HG03139 (cell line): Measurements from ENCODE around the gene MYO1B.
"Not testable (repeated sequence)": the region's sequence is repeated elsewhere in the genome, so short reads cannot be mapped to it uniquely, and the experiment has no call there.

Source experiments
- ATAC-seq: cut with Tn5 transposase; IDR thresholded peaks from one replicate; pipeline ENCODE4 v1.9.1; 2021; ENCODE audit not compliant: unreplicated experiment

MYO1B gene

DNA sequence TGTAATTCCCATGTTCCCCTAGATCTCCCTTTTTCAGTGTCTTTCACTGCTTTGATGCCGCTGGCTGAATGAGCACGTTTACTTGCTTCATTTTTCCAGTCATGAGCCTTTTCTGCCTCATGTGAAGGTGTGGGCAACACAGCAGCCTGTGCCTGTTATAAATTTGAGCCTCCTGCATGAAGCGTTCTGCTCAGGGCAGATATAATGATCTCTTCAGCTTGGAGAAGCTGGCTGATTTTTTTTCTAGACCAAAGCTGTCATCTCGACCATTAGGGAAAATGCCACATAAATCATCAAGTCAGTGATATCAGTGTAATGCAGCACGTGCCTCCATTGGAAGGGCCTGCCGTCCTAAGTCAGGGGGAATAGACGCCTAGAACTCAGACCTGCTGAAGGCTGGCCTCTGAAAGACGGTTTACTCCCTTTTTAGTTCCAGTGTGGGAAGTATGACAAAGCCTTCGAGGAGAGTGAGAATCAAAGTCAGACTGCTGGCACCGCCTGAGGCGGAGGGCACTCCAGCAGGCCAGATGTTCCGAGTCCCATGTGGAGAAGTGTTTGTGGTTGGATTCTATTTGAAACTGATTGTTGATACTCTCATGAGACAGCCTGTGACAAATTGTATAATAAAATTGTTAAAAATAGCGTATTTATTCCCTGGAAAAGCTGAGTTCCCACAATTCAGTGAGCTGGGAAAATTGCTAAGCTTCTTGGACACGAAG, 196.5 kb downstream of the MYO1B start:
- ATAC-seq = no peak

DNA sequence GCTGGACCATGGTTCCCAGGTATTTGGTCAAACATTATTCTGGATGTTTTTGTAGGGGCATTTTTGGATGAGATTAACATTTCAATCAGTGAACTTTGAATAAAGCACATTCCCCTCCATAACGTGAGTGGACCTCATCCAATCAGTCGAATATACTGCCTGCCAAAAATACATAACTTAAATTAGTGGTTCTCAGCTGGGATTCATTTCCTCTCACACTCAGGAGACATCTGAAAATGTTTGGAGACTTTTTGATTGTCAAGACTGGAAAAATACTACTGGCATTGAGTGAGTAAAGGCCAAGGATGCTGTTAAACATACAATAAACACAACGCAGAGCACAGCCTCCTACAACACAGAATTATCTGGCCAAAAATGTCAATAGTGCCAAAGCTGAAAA, 198.2 kb downstream of the MYO1B start:
- no peak for ATAC-seq

DNA sequence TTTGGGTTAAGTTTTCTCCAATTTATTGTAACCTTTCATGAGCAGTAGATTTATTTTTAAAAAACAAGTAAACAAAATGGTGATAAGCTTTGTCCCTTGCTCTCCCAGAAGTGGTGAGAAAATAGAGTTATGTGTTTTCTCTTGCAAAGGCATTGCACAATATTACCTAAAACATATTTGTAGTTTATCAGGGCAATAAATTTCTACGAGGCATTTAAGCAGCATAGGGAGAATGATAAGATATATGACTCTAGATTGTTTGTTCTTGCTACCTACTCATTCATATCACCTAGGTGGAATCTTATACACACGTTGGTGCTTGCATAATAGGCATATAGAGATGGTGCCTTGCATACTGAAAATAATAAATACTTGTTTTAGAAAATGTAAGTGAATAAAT, 201.7 kb downstream of the MYO1B start:
- no peak for ATAC-seq

DNA sequence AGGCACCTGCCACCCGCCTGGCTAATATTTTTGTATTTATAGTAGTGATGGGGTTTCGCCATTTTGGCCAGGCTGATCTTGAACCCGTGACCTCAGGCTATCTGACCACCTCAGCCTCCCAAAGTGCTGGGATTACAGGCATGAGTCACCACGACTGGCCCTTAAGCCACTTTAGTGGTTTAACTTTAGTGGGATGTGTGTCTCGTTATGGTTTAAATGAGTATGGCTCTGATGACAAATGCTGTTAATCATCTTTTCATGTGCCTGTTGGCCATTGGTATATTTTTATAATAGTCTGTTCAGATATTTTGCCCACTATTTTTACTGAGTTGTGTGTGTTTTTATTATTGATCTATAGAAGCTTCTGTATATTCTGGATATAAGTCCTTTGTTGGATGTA, 205.9 kb downstream of the MYO1B start:
- no peak for ATAC-seq

DNA sequence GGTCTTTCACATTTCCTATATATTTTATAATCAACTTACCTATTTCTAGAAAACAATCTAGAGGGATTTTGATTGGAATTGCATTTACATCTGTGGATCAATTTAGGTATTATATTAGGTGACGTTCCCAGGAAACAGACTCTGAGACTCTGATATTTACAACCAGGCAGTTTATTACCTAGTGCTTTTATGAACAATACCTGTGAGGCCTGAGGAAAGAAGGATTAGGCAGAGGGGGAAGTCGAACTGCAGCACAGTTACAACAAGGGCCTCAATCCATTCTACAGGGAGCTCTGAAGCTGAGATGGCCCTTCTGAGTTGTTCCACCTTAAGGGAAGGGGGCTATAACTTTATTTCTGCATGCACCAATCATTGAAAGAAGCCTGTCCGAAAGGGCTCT, 206.9 kb downstream of the MYO1B start:
- no peak for ATAC-seq

DNA sequence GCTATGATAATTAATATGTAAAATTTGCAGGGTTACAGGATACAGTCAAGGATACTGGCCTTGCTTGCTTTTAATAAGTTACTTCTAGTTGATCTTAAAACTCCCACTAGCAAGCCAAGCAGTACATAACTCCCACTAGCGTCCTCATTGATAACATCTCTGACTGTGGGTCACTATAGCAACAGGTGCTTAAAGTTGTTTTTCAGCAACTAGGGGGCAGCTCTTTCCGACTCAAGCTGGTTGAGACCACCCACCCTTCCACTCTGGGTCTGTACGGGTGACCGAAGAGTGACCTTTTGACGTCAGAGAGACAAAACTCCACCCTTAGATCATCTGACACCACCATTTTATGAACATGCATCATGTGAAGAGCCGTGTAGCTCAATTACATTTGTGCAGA, 208.6 kb downstream of the MYO1B start:
- no peak for ATAC-seq

DNA sequence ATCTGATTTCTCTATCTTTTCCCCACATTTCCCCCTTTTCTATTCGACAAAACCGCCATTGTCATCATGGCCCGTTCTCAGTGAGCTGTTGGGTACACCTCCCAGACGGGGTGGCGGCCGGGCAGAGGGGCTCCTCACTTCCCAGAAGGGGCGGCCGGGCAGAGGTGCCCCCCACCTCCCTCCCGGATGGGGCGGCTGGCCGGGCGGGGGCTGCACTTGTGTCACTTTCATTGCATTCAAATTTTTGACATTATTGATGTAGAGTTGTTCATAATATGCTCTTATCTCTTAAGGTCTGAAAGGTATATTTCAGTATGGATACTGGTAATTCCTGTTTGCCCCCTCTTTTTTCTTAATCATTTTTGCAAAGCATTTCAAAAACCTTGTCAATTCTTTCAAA, 211.3 kb downstream of the MYO1B start:
- not testable (repeated sequence) for ATAC-seq

DNA sequence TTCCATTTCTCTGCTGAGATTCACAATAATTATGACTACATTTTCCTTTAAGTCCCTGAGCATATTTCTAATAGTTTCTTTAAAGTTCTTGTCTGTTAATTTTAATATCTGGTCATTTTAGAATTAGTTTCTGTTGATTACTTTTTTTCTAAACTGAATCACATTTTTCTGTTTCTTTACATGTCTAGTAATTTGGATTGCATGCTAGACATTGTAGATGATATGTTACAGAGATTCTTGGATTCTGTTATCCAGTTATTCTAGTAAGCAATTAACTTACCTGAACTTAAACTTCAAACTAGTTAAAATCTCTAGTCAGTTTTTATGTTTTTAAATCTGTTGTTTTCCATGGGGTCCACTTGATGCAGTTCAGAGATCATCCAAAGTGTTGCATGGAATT, 214.0 kb downstream of the MYO1B start:
- no peak for ATAC-seq

DNA sequence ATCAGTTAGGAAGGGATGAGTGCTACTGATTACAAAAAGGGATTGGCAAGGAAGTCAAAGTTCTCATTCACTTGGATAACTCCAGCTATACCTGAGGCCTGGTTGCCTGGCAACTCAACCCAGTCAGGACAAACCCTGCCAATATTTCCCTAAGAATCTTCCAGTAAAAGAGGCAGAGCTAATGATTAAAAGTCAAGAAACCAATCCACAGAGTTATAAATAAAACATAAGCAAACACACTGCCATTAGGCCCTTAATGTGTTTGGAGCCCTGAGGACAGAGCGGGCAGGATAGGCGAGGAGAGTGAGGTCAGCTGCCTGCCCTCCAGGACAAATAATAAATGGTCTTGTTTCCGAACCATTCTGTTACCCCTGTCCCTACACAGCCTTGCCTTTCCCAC, 217.2 kb downstream of the MYO1B start:
- ATAC-seq = no peak

DNA sequence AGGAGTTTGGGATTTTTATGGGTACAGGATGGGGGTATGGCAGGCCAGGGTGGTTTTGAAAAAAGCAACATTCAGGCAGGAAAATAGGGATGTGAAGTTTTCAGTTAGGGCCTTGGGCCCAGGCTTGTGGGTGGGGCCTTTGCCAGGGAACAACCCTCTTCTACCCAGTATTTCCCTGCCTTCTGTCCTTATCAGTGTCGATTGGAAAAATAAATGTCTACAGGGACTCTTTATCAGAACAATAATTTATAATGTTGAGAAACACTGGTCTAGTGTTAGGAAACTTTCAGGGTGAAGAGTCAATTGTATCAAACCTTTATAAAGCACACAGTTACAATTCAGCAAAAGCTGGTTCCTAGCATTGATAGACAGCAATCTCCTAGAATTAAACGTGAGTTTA, 218.6 kb downstream of the MYO1B start:
- ATAC-seq = no peak

DNA sequence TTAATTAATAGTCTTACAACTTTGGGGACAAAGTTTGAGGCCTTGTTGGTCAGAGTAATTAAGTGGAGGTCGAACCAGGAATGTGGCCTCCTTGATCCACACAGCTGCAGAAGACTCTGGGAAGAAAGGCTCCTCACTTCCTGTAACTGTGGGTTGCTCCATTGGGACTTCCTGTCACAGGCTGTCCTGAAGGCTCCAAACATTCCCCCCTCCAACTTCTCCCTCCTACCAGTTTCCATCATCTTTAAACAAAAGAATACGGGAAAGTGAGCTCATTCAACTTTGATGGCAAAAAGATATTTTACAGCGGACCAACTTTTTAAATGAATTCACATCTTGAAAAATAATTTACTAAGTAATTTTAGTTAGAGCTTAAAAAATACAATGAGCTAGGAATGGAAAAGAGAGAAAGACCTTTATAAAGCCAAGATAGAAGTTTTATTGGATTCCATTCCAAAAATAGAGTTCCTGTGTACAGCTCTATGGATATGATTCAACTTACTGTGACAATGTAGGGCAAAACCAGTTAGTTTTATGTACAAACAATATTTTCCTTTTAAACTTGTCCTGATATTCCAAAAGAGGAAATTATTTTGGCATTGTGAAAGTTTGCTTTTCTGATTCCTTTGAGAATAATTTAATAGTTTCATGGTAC, 220.7 kb downstream of the MYO1B start:
- no peak for ATAC-seq

DNA sequence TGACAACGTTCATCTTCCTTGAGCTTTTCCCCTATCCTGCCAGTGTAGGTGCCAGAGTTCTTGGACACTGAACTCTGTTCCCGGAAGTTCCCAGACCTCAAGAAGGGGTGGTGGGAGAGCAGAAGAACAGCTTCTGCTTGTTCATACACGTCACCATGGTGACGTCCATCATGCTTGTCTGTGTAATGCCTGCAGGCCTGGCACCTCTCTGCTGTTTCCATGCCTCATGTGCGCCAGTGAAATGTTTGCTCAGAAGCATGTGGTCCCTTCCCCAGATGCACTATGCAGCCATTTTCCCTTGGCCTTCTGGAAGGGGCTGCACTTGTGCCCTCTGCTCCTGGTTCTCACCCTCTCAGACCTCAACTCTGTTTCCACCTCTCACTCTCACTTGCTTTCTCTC, 221.9 kb downstream of the MYO1B start:
- ATAC-seq = no peak

DNA sequence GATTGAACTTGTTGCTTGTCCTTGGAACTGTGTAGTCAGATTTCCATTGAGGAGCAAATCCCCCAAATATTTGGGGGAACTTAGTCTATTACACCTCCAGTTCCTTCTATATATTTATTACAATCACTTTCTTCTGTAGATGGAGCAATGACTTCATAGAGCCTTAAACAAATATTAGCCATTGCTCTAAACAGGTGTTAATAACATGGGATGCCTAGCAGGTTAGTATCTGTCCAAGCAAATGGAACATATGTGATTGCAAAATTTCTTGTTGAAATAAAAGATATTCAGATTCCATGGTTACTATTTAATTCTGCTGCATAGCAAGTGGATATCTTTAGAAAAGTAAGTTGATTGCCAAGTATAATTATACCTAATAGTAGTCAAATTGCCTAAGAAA, 225.1 kb downstream of the MYO1B start:
- ATAC-seq = no peak

DNA sequence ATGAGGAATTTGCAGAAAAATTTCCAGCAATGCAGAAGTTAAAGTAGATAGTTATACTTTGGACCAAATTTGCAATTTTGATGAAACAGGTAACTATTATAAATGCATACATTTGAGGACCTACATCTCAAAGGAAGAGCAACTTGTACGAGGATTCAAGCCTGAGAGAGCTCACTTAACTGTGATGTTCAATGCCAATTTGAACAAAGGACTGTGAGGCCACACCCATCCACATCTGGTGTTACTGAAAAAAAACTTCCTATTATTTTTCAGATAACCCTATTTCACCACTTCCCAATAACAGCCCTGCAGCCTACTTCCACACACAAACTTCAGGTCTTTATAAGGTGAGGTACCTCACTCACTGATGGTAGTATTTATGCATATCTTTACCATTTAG, 229.3 kb downstream of the MYO1B start:
- ATAC-seq = no peak
